Testis (tissue), 2 donors: ENCODE data around the gene ZNF79.

Source experiments
- POLR2A ChIP-seq: fragments of 450-650 bp; IDR thresholded peaks from one replicate; pipeline ENCODE4 v1.6.1; 2017; ENCODE audit warnings: antibody characterized with exemption, mild to moderate bottlenecking, moderate library complexity
- TF ChIP-seq, protein P1 (sequence below), 3 experiments: fragments of 450-650 bp in 2 of 3; fragments of 200-600 bp in 1 of 3; sonication (generic) in 1 of 3; IDR thresholded peaks; one replicate each; pipeline ENCODE4 v1.5.1; 2016 to 2019; ENCODE audit warnings: antibody characterized with exemption in 3 of 3, mild to moderate bottlenecking in 2 of 3, moderate library complexity in 1 of 3

DNA sequence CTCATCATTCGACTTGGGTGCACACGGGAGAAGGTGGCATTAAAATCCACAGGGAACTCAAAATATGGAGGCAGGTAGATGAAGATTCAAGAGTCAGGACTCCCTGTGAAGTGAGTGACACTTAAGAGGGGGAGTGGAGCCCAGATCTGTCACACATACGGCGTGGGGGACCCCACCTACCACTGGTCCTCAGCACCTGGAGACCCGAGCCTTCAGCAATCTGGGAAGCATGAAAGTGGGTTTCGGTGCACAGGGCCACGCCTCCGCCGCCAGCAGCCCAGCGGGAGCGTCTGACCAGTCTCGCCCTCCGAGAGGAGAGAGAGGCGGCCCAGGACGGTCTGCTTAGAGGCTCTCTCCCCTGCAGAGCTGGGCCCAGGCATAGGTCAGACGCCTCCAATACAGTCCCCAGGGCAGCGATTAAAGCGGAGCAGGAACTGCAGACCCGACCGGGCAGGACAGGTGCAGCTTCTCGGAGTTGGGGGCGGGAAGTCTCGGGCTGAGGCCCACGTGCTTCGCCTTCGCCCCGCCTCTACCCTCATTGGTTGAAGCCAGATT is 27.9 kb upstream of the ZNF79 start:
- TF ChIP-seq, protein P1, sequence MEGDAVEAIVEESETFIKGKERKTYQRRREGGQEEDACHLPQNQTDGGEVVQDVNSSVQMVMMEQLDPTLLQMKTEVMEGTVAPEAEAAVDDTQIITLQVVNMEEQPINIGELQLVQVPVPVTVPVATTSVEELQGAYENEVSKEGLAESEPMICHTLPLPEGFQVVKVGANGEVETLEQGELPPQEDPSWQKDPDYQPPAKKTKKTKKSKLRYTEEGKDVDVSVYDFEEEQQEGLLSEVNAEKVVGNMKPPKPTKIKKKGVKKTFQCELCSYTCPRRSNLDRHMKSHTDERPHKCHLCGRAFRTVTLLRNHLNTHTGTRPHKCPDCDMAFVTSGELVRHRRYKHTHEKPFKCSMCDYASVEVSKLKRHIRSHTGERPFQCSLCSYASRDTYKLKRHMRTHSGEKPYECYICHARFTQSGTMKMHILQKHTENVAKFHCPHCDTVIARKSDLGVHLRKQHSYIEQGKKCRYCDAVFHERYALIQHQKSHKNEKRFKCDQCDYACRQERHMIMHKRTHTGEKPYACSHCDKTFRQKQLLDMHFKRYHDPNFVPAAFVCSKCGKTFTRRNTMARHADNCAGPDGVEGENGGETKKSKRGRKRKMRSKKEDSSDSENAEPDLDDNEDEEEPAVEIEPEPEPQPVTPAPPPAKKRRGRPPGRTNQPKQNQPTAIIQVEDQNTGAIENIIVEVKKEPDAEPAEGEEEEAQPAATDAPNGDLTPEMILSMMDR (IDR thresholded peaks at IDR 0.05), result no peak
- no peak for TF ChIP-seq POLR2A
